Stimulated activated CD4-positive, alpha-beta T cell treated with anti-CD3 and anti-CD28 coated beads, Interleukin-1b, Interleukin-23, amount 100 ng/mL, for 24 hours (primary cell): Measurements from ENCODE around the gene TFR2.

ENCODE experiments used
- DNase-seq, 4 experiments: peaks; one replicate each; pipeline ENCODE4 v3.0.0-alpha.2; 2020; ENCODE audit warnings: low read depth in 4 of 4, low spot score in 1 of 4

The TFR2 gene

GRCh38 chr7:100654908-100655831 is 13.8 kb upstream of the TFR2 start:
- DNase-seq: no peak

DNA sequence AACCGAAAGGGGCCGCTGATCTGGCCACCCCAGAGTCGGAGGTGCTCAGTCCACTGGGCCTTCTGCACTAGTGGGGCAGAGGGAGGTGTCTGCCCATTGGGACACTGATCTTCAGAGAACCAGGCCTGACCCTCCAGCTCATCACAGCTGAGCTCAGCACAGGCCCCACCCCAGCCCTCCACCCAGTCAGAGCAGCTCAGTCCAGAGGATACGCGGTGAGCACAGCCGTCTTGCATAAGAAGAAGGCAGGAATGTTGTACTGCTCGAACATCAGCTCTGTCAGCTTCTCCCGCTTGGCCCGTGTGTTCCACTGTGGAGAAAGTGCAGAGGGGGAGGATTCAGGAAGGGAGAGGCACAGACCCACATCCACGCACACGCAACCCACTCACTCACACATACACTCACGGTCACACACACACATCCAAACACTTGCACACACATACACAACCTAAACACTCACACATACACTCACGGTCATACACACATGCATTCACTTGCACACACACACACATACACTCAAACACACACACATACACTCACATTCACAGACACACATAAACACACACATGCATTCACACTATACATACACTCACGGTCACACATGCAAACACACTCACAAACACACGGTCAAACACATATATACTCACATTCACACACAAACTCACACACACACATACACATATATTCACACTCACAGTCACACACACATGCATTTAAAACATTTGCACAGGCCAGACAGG is 8.6 kb upstream of the TFR2 start:
- no peak for DNase-seq

DNA sequence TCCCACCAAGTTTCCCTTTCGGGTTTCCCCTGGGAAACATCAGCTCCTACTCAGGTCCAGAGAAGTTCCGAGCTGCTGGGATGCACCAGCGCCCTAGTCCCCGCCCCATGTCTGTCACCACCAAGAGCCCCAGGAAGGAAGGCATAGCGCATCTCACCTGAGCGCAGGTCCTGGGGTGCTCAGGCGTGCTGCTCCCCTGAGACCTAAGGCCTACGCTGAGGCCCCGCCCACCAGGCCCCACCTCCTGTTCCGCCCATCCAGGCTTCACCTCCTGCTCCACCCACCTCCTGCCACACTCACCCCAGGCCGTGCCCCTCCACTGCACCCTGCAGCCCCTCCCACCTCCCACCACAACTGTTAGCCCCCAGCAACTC is 1.2 kb upstream of the TFR2 start:
- DNase-seq: no peak

DNA sequence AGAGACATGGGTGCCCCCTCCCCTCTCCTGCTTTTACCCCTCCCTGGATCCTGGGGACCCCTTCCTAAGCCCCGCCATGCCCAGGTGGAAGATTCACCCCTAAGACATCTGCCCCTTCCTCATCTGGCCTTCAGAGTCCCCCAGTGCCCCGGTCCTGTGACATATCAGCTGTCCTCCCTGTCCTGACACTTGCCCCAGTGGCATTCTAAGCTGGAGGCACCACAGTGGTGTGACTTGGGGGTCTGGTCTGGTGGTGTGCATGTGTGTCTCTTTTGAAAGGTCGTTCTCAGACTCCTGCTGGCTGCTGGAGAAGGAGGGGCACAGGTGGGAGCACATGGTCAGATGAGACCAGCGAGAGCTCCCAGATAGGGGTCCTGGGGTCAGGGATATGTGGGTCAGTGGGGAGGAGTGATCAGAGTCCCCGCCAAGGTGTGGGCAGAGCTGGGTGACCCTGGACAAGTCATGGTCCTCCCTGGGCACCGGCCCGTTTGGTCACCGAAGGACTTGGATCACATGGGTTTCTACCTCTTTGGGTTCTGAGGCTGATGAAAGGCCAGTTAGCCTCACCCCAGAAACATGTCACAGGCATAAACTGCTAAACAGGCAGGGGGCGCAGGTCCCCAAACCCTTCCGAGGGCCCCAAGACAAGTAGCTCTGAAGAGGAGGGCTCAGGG is 645 bp upstream of the TFR2 start:
- no peak for DNase-seq

DNA sequence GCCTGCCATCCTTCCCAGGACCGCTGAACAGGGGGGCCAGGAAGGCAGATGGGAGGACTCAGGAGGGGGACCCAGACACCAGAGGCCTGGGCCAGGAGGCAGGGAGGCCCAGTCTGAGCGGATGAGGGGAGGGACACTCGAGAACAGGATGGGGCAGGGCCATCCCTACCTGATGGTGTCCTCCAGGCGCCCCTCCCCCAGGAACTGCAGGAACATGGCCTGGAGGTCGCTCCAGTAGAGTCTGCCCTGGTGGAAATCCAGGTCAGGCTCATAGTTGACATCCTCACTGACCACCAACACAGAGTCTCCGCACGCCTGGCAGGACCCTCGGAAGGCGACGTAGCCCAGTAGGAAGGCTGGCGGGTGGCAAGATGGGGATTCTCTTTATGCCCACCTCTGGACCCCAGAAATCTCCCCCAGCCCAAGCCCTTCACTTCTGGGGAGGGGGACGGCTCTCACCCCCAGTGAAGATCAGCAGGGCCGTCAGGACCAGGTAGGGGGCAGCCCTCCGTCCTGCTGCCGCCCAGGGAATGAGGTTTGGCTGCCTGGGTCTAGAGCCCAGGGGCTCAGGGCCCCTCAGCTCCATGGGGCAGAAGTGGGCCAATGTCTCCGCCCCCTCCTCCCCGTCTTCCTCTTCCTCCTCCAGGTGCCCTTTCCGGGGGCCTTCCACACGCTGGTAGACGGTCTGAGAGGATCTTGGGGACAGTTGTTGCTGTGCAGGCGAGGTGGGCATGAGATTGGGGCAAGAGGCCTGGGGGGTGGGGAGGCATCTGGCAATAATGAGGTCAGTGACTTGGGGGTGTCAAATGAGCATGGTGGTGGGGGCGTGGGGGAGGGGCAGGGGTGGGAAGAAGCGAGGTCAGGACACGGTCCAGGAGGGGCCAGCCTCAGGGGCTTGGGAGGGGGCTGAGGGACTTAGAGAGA is 573 bp downstream of the TFR2 start:
- no peak for DNase-seq

- no peak for DNase-seq
These were observed 1.3 kb downstream of the TFR2 start for GRCh38 chr7:100639995-100640516.

- DNase-seq: peak in 2 of 4 experiments; percentile 46 to 60
These were observed 8.2 kb downstream of the TFR2 start for GRCh38 chr7:100632951-100633717.

DNA sequence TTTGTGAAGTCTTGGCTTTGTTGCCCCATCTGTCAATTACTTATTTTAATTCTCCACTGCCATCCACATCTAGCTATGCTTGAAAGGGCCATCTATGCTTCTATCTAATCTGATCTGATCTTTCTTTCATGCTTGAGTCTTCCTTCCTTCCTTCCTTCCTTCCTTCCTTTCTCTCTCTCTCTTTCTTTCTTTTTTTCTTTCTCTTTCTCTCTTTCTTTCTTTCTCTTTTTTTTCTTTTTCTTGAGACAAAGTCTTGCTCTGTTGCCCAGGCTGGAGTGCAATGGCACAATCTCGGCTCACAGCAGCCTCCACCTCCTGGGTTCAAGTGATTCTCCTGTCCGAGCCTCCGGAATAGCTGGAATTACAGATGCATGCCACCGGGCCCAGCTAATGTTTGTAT is 11.3 kb downstream of the TFR2 start:
- no peak for DNase-seq

DNA sequence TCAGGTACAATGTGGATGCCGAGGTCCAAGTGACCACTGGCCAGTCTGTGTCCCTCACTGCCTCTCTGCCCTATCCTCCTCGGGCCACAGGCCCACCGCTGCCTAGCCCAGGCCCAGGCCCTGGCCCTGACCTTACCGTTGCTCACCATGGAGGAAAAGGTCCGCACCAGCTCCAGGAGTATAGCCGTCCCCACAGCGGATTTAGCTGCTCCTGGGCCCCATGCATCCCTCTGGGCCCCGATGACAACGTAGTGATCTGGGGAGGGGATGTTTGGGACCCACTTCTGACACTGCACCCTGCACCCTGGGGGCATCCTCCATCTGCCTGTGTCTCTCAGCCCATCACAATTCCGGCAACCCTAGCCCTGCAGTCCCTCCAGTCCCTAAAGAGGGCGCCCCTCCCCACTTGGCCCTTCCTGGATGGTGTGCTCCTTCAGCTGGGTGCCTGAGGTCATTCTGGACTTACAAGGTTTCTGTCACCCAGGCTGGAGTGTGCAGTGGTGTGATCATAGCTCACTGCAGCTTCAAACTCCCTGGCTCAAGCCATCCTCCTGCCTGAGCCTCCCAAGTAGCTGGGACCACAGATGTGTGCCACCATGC is 12.1 kb downstream of the TFR2 start:
- no peak for DNase-seq

- no peak for DNase-seq
These were observed 14.2 kb downstream of the TFR2 start for GRCh38 chr7:100627238-100627549.

GRCh38 chr7:100626530-100627237 is 14.7 kb downstream of the TFR2 start:
- DNase-seq: peak; percentile 62 to 87 (median 82)

GRCh38 chr7:100626055-100626454 is 15.3 kb downstream of the TFR2 start:
- DNase-seq: no peak

DNA sequence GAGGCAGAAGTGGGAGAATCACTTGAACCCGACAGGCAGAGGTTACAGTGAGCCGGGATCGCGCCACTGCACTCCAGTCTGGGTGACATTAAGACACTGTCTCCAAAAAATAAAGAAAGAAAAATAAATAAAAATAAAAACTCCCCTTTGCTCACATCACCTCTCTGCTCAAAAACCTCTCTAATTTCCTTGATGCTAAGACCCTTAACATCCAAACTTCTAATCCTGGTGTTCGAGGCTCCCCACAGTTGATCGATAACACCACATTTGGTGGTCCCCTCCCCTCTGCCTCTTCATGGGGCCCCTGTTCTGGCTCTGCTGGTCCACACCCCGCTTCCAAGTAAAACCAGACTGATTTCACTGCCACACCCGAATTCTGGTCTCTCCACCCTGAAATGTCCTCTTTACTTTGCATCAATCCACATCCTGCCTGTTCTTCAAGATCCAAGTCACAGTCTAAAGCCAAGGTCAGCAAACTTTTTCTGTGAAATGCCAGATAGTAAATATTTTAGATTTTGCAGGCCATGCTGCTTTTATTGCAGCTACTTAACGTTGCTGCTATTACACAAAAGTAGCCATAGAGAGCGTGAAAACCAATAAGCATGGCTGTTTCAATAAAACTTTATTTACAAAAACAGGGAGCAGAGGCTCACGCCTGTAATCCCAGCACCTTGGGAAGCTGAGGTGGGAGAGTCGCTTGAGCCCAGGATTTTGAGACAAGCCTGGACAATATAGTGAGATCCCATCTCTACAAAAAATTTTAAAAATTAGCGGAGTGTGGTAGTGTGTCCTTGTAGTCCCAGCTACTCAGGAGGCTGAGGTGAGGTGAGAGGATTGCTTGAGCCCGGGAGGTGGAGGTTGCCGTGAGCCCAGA is 17.2 kb downstream of the TFR2 start:
- no peak for DNase-seq

- no peak for DNase-seq
These were observed 19.8 kb downstream of the TFR2 start for GRCh38 chr7:100621554-100621953.

- DNase-seq: no peak
These were observed 20.5 kb downstream of the TFR2 start for GRCh38 chr7:100620804-100621203.

DNA sequence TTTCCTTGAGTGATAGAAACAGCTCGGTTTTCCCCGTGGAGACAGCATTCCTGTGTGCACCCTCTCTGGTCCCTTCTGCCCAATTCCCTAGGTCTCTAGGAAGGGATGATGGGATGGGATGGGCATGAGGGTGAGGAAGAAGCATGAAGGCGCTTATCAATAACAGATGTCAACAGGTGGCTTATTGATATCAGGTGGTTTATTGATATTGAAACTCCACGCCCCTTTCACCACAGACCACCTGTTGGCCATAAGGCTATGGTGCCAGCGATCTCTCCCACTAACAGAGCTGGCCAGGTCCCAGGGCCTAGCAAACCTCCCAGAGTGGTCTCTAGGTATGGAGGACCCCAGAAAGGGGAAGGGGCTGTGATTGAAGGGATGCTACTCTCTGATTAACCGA is 21.1 kb downstream of the TFR2 start:
- no peak for DNase-seq

DNA sequence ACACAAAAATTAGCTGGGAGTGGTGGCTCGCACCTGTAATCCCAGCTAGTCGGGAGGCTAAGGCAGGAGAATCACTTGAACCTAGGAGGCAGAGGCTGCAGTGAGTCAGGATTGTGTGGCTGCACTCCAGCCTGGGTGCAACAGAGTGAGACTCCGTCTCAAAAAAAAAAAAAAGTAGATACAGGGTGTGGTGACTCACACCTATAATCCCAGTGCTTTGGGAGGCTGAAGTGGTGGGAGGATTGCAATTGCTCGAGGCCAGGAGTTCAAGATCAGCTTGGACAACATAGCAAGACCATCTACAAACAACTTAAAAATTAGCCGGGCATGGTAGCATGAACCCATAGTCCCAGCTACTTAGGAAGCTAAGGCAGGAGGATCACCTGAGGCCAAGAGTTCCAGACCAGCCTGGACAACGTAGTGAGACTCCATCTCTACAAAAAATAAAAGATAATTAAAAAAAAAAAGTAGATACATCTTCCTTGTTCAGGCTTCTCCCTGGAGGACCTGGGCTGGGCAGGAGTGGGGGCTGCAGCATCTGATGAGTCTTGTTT is 27.0 kb downstream of the TFR2 start:
- no peak for DNase-seq
